Large intestine (tissue), 3 donors: Measurements from ENCODE around the gene DLGAP4. TPM values are rescaled to one million over a fixed set of nuclear protein-coding genes. Genes with fewer than 3 reads are reported as not detected.

ENCODE experiments used
- DNase-seq, 2 donors: peaks; one replicate each; pipeline versions ENCODE4 v3.0.0 to v3.0.0-alpha.2; 2013
- H3K27ac ChIP-seq: one replicate; pipeline ENCODE4 v1.5.1; 2013; ENCODE audit warnings: low read length
- H3K27me3 ChIP-seq: 2 replicates; pipeline ENCODE4 v1.6.1; 2013; ENCODE audit warnings: low read length; ENCODE audit not compliant: control insufficient read depth, insufficient read depth
- H3K36me3 ChIP-seq: 2 replicates; pipeline ENCODE4 v1.6.1; 2013; ENCODE audit warnings: low read length; ENCODE audit not compliant: control insufficient read depth, insufficient read depth
- H3K4me1 ChIP-seq: one replicate; pipeline ENCODE4 v1.6.1; 2013; ENCODE audit warnings: low read length; ENCODE audit not compliant: control insufficient read depth, insufficient read depth
- H3K4me3 ChIP-seq: one replicate; pipeline ENCODE4 v1.5.1; 2013; ENCODE audit warnings: low read length
- H3K9me3 ChIP-seq: one replicate; pipeline ENCODE4 v1.6.1; 2013; ENCODE audit warnings: mild to moderate bottlenecking, low read depth, low read length, moderate library complexity; ENCODE audit not compliant: control insufficient read depth
- WGBS: methylation state at CpG from one replicate; pipeline ENCODE4 v1.1.5; 2013; ENCODE audit warnings: low lambda C conversion rate; ENCODE audit not compliant: insufficient coverage; 5-methylcytosine and 5-hydroxymethylcytosine counted together
- polyA plus RNA-seq: library from polyadenylated mRNA; unstranded; fragments of 120-200 nt; gene quantifications from one replicate; pipeline ENCODE4 v1.2.1, GENCODE V29; 2013

DLGAP4 gene
- polyA plus RNA-seq, 1 donor: 43.1 TPM

DNA sequence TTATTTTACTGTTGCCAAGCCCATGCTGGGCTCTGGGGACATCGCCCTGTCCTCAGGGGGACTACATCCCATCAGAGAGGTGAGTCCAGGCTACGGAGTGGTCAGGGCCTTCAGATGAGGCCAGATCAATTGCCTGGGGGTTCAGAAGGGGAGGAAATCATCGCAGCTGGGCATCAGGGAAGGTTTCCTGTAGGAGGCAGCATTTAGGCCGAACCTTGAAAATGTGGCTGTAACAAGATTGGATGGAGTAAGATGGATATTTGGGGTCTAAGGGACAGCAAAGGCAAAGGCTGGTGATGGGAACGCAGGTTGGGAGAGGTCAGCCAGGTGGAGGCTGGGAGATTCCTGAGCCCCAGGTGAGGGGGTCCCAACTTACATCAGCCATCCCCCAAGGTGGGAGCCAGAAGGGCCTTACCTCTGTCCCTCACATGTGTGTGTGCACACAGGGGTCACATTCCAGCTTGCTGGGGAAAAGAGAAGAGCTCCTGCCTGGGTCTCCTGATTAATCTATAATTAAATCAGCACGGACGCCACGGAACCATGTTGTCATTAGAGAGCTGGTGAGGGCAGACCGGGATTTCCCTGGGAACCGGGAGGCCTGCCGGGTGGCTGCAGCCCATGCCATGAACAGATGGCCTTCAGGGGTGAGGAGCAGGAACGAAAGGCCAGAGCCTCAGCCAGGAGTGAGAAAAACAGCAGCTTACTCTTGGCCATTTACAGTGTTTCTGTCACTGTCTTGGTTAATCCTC, 30.5 kb upstream of the DLGAP4 start:
- DNase-seq: no peak
- H3K27me3 ChIP-seq: peaks cover 12% of the 10 kb centered on the region
- no peak overlapping the region for H3K4me3 ChIP-seq
- H3K27ac ChIP-seq: no peak overlapping the region
- no peaks in the 10 kb centered on the region for H3K36me3 ChIP-seq
- H3K4me1 ChIP-seq: no peaks in the 10 kb centered on the region
- WGBS: no CpG with 5 or more reads among the region's 12 CpGs
- no peaks in the 10 kb centered on the region for H3K9me3 ChIP-seq

DNA sequence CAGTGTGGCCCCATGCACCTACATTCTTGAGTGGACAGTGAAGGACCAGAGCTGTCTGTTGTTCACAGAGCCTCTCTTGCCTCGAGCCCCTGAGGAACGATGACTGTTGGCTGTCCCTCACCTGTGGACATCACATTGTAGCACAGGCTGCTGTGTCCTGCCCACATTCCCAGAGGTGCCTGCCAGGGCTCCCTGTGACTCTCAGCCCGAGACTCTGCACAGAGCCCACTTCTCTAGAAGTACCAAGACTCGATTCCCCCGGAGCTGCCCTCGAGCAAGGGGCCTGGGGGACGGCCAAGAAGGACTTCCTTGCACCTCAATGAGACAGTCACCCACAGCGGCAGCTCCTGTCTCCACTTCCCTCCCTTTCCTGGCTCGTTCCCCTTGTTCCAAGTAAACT, 28.6 kb upstream of the DLGAP4 start:
- H3K4me3 ChIP-seq: no peak overlapping the region
- peaks cover 12% of the 10 kb centered on the region for H3K27me3 ChIP-seq
- no peaks in the 10 kb centered on the region for H3K9me3 ChIP-seq
- no peak overlapping the region for H3K27ac ChIP-seq
- no peaks in the 10 kb centered on the region for H3K4me1 ChIP-seq
- no peaks in the 10 kb centered on the region for H3K36me3 ChIP-seq
- no peak for DNase-seq
- WGBS: no CpG with 5 or more reads among the region's 9 CpGs

DNA sequence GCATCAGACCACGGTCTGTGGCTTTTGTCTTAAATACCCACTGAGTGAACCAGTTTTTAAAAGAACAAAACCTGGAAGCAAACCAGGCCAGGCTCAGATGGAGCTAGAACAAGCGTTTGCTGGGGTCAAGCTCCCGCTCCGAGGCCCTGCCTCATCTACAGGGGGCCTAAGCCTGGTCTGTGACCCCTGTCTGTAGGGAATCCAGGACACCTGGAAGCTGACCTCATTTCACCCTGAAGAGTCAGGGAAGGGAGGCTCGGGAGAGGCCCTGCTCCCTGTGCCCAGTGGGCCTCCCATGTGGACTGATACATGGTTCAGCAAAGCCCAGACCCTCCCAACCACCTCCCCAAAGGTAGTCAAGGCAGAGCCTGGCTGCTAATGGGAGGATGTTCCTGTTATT, 26.8 kb upstream of the DLGAP4 start:
- no CpG with 5 or more reads among the region's 5 CpGs for WGBS
- Histone ChIP-seq H3K9me3 (no peaks in the 10 kb centered on the region), H3K4me1 (no peaks in the 10 kb centered on the region), H3K4me3 (no peak overlapping the region), H3K27ac (no peak overlapping the region), H3K36me3 (no peaks in the 10 kb centered on the region), H3K27me3 (peaks cover 8% of the 10 kb centered on the region)
- no peak for DNase-seq

DNA sequence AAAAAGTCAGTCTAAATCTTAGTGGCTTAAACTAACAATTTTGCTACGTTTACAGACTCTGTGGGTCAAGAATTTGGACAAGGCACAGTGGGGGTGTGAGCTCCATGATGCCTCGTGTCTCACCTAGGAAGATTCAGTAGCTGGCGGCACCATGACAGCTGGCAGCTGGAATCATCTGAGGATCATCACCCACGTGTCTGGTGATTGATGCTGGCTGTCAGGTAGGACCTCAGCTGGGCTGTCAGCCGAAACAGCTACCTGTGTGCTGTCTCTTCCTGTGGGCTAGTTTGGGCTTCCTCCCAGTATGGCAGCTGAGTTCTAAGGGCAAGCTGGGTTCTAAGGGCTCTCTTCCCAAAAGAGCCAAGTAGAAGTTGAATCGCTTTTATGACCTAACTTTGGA, 26.4 kb upstream of the DLGAP4 start:
- WGBS: no CpG with 5 or more reads among the region's 6 CpGs

DNA sequence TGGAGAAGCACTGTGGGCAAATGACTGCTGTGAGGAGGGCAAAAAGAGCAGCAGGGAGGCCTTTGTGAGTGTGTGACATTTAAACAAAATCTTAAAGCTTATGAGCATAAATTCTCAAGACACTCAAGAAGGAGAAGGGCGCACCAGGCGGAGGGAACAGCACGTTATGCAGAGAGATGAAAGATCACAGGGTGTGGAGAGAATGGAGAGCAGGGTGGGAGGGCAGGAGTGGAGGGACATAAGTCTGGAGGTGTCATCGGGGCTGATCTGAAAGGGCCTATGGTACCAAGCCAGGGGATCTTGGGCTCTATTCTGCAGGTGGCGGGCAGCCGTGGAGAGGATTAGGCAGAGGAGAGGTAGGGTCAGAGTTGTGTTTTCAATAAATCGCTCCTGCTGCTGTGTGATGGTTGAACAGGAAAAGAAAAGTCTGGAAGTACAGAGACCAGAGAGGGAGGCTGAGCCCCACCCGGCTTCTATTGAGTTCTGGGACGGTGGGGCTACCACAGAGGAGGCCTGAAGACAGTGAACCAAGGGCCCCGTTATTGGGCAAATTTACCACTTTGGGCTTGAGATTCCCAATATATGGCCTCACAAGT, 24.3 kb upstream of the DLGAP4 start:
- peaks cover 2% of the 10 kb centered on the region for H3K27me3 ChIP-seq
- H3K4me3 ChIP-seq: no peak overlapping the region
- no peak overlapping the region for H3K27ac ChIP-seq
- H3K36me3 ChIP-seq: no peaks in the 10 kb centered on the region
- no peaks in the 10 kb centered on the region for H3K4me1 ChIP-seq
- no peaks in the 10 kb centered on the region for H3K9me3 ChIP-seq
- no peak for DNase-seq
- WGBS: 80% methylated on average over 1 of the region's 10 CpGs

More for the DNA sequence above, 26.4 kb upstream of the DLGAP4 start:
- no peak for DNase-seq
- H3K9me3 ChIP-seq: no peaks in the 10 kb centered on the region
- H3K36me3 ChIP-seq: no peaks in the 10 kb centered on the region
- H3K4me1 ChIP-seq: no peaks in the 10 kb centered on the region
- H3K27me3 ChIP-seq: peaks cover 5% of the 10 kb centered on the region
- H3K27ac ChIP-seq: no peak overlapping the region
- H3K4me3 ChIP-seq: no peak overlapping the region

DNA sequence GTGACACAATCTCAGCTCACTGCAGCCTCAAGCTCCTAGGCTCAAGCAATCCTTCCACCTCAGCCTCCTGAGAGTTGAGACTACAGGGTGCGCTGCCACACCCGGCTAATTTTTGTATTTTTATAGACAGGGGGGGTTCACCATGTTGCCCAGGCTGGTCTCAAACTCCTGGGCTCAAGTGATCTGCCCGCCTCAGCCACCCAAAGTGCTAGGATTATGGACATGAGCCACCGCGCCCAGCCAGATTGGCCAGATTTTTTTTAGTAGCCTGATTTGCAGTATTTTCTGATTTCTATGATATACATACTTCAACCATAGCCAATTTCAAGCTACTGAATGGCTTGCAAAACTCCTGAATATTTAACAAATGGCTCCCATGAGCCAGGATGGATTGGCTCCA, 21.4 kb upstream of the DLGAP4 start:
- whole genome bisulfite sequencing: no CpG with 5 or more reads among the region's 5 CpGs
- H3K36me3 ChIP-seq: no peaks in the 10 kb centered on the region

DNA sequence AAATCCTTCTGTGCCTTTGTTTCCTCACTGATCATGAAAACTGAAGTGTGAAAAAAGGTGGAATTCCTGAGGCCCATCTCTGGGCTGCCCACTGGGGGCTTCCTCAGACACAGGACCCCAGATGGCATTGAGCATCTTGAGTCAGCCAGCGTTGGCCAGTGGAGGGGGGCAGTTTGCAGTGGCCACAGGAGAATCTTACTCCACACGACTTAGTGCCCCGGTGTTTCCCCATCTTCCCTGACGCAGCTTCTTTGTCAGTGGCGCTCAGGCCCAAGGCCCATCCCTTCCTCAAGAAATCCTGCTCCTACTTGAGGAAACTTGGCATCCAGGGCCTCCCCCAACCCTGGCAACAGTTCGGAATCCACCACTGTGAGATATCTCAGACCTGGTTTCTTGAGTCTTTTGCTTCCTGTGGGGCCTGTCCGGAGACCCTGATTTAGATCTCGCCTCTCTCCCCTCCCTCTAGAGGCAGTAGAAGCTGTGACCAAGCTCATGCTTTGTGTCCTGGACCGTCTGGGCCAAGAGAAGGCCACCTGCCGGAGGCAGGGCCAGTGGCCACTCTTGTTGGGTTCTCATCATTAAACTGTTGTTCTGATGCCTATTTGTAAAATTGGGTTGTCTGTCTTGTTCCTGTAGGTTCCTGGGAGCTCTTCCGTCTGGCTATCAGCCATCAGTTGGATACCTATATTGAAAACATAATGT, 20.2 kb upstream of the DLGAP4 start:
- Histone ChIP-seq H3K27ac (no peak overlapping the region), H3K4me1 (no peaks in the 10 kb centered on the region), H3K36me3 (no peaks in the 10 kb centered on the region), H3K27me3 (no peaks in the 10 kb centered on the region), H3K9me3 (no peaks in the 10 kb centered on the region), H3K4me3 (no peak overlapping the region)
- WGBS: no CpG with 5 or more reads among the region's 11 CpGs
- no peak for DNase-seq

More for the DNA sequence above, 21.4 kb upstream of the DLGAP4 start:
- Histone ChIP-seq H3K4me1 (no peaks in the 10 kb centered on the region), H3K27me3 (no peaks in the 10 kb centered on the region), H3K4me3 (no peak overlapping the region), H3K27ac (no peak overlapping the region), H3K9me3 (no peaks in the 10 kb centered on the region)
- DNase-seq: no peak

DNA sequence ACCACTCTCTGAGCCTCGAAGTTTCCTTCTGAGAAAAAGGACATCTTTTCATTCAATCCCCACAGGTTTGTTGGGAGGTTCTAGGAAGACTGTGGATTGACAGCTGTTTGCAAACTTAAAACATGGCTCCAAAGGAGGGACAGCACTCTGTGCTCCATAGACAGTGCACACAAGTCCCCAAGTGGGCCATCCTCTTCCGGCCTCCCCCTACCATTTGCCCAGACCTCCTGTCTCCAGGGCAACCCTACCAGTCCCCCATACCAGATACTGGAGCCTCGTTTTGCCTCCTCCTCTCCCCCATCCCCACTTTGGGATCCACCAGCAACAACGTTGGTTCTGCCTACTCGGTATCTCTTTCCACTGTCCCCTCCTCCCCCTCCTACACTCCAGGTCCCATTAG, 8.5 kb upstream of the DLGAP4 start:
- peaks cover 17% of the 10 kb centered on the region for H3K27me3 ChIP-seq
- no peak overlapping the region for H3K4me3 ChIP-seq
- no CpG with 5 or more reads among the region's 5 CpGs for WGBS
- H3K36me3 ChIP-seq: no peaks in the 10 kb centered on the region
- H3K4me1 ChIP-seq: no peaks in the 10 kb centered on the region
- no peak for DNase-seq
- H3K9me3 ChIP-seq: no peaks in the 10 kb centered on the region
- H3K27ac ChIP-seq: no peak overlapping the region

DNA sequence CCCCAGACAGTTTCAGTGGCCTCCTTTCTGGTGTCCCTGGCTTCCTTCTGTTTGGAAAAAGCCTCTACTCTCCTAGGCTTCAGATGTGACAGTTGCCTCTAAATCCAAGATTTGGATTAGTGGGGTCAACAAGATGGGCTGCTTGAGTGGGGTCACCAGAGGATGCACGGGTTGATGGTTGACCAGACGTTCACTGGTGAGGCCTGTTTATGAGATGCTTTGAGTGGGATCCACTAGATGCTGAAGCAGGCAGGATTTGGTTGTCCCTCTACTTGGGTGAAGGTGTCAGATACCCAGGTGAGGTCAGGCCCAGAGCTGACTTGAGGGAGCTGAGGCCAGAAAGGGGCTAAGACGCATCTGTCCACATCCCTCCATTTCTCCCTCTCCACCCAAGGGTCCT, 8.1 kb upstream of the DLGAP4 start:
- peaks cover 21% of the 10 kb centered on the region for H3K27me3 ChIP-seq

DNA sequence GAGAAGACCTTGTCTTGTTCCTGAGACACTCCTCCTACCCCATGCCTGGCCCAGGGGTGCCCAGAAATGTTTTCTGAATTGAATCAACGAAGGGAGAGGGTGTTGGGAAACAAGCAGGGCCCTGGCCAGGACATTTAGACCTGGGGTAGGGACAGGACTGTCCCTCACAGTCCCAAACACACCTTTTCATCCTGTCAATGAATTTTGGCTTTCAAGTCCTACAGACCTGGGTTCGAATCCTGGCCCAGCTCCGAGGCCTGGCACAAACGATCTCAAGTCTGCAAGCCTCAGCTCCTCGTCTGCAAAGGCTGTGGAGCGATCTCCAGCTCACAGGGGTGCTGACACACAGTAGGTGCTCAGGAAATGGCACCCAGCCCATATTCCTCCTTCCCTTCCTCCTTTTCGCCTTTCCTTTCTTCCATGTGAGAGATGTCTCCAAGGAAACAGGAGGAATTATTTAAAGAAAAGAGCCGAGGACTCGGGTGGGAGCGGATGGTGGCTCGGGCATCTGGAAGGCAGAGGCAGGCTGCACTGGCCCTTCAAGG, 7.3 kb upstream of the DLGAP4 start:
- no CpG with 5 or more reads among the region's 11 CpGs for WGBS
- no peak overlapping the region for H3K4me3 ChIP-seq
- no peaks in the 10 kb centered on the region for H3K36me3 ChIP-seq
- H3K27me3 ChIP-seq: peaks cover 29% of the 10 kb centered on the region
- no peaks in the 10 kb centered on the region for H3K4me1 ChIP-seq
- no peak overlapping the region for H3K27ac ChIP-seq
- no peak for DNase-seq
- H3K9me3 ChIP-seq: no peaks in the 10 kb centered on the region

More for the DNA sequence above, 8.1 kb upstream of the DLGAP4 start:
- Histone ChIP-seq H3K9me3 (no peaks in the 10 kb centered on the region), H3K36me3 (no peaks in the 10 kb centered on the region), H3K27ac (no peak overlapping the region), H3K4me3 (no peak overlapping the region), H3K4me1 (no peaks in the 10 kb centered on the region)
- WGBS: no CpG with 5 or more reads among the region's 3 CpGs
- no peak for DNase-seq
